HG03097 (cell line): Measurements from ENCODE around the gene GFER.

Experiments used
- ATAC-seq: cut with Tn5 transposase; IDR thresholded peaks from one replicate; pipeline ENCODE4 v1.9.1; 2021; ENCODE audit not compliant: unreplicated experiment, low FRiP score

The GFER gene

DNA sequence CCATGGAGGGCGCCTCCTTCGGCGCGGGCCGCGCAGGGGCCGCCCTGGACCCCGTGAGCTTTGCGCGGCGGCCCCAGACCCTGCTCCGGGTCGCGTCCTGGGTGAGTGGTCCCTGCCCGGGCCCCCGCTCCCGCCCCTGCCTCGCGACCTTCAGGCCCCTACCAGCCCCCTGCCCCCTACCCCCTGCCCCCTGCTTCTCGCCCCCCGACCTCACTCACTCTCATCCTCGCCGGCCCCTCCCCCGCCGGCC lies 6.0 kb downstream of the GFER start:
- no peak for ATAC-seq

DNA sequence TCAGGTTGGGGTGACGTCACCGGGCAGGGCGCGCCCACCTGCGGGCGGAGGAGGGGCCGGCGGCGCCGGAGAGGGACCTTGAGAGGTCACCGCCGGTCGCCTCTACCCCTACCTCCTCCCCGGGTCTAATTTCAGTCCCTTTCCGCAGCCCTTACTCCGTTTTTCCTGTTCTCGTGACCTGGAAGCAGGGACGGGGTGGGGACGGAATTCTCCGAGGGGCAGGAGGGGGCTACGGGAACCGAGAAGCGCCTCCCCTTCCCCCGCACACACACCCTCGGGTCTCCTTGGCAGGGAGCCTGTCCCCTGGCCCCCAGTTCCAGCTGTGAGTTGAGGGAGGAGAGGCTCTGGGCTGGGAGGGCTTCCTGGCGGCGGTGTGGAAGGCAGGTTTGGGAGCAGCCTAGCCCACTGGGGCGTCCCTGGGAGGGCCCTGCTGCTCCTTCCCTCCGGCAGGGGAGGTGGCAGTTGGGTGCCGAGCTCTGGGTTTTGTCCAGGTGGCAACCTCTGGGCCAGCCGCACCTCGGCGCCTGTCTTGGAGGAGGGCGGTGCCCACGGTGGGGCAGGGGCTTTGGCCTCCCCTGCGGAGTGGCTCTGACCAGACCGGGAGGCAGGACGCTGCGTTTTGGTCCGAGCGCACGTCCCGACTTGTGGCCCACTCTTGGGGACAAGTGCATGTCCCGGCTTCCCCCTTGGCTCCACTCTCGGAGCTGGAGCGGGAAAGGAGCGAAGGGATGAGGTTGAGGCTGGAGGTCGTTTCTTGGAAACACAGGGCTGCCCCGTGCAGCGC lies 6.5 kb downstream of the GFER start:
- peak; percentile 1 for ATAC-seq

DNA sequence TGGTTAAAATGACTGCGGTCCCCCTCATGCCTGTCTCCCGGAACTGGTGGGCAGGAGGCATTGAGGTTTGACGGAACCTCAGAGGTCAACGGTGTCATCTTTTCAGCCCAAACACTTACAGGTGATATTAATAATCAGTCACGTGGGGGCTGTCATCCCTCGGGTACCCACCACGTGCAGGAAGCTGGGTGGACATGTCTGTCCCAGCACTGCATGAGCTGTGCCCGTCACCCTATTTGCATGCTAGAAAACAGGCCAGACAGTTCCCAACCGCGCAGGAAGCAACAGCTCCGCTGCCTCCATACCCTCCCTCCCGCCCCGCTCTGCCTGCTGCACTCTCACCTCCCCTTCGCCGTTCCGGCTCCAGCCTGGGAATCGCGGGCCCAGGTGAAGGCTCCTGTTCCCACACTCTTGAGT lies 7.2 kb downstream of the GFER start:
- peak; percentile 27 for ATAC-seq

DNA sequence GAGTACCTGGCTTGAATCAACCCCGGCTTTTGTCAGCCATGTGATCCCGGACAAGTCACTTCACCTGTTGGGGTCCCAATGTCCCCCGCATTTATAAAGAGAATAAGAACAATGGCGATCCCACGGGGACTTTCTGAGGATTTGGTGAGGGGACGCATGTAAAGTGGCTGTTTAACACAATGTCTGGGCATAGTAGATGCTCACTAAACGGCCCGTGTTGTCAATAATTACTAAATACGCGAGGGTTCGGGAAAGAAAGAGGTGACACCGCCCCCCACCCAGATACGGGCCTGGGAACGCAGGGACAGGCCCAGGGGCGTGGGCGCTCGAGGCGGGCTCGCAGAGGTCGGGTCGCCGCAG lies 7.6 kb downstream of the GFER start:
- no peak for ATAC-seq

DNA sequence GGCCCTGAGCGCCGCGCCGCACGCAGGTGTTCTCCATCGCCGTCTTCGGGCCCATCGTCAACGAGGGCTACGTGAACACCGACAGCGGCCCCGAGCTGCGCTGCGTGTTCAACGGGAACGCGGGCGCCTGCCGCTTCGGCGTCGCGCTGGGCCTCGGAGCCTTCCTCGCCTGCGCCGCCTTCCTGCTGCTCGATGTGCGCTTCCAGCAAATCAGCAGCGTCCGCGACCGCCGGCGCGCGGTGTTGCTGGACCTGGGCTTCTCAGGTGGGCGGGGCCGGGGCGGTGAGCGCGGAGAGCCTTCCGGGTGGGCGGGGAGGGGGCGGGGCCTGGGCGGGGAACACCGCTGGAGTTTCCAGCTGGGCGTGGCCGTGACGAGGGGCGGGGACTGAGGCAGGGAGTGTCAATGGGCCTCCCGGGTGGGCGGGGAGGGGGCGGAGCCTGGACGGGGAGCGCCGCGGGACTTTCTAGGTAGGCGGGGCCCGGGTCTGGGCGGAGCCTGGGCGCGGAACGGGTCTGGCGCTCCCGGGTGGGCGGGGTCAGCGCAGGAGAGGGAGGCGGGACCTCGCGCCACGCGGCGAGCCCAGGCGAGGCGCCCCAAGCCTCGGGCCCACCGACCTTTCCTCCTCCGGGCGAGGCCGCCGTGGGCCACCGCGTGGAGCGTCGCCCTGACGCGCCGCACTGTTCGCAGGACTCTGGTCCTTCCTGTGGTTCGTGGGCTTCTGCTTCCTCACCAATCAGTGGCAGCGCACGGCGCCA lies 8.1 kb downstream of the GFER start:
- ATAC-seq = peak; percentile 42

DNA sequence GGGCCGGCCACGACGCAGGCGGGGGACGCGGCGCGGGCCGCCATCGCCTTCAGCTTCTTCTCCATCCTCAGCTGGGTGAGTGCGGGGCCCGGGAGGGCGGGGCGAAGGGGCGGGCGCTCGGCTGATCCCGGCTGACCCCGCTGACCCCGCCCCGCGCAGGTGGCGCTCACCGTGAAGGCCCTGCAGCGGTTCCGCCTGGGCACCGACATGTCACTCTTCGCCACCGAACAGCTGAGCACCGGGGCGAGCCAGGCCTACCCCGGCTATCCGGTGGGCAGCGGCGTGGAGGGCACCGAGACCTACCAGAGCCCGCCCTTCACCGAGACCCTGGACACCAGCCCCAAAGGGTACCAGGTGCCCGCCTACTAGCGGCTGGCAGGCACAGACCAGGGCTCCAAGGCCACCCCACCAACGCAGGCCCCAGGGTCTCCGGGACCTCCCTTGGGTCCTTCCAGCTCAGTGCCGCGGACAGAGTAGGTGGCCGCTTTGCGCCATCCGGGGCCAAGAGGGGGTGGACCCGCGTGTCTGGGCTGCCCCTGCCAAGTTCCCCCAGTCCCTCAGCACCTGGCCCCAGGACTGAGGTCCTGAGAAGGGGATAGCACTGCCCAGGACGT lies 8.8 kb downstream of the GFER start:
- ATAC-seq = no peak

DNA sequence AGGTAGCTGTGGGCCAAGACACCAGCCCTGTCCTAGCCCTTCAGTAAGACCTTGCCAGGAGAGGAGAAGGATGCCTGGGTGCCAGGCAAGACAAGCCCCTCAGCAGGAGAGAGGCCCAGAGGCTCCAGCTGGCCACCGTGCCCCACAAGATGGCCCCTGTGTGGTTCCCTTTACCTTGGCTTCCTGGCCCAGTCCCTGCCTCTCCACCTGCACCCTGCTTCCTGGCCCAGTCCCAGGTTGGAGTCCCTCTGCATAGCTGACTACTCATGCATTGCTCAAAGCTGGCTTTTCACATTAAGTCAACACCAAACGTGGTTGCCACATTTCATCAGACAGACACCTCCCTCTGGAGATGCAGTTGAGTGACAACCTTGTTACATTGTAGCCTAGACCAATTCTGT lies 9.7 kb downstream of the GFER start:
- no peak for ATAC-seq

DNA sequence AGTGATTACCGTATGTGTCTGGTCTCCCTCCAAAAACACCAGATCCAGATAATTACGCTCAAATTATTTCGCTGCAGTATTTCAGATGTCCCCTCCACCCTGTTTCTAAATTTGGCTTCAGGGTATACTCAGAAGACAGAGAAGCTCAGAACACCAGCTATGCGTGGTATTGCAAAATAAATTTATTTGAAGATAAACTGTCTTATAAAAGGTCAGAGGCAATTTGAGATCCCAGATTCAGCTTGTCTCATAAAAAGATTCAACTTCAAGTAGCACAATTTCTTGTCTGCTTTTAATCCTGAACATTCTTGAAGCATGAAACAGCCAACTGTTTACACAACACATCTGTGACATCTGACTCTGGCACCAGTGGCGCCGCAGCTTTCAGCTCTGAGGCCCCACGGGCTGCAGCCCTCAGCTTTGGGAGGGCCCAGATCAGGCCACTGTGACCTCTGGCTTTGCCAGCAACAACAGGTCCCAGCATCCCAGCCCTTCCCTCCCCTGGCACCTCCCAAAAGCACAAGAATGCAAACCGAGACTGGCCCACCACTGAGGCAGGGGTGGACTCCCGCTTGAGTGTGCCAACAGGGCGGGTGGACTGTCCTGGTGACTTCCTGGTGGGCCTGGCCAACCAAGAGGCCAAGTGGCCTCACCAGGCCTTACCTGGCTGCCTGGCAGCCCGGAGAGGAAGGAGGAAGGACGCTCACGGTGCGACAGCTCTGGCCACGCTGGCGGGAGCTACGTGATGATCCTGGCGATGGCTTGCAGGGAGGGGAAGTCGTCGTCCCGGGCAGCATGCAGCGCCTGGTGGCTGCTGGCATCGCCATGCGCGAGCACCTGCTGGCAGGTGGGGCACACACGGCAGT lies 13.7 kb downstream of the GFER start:
- ATAC-seq = no peak

DNA sequence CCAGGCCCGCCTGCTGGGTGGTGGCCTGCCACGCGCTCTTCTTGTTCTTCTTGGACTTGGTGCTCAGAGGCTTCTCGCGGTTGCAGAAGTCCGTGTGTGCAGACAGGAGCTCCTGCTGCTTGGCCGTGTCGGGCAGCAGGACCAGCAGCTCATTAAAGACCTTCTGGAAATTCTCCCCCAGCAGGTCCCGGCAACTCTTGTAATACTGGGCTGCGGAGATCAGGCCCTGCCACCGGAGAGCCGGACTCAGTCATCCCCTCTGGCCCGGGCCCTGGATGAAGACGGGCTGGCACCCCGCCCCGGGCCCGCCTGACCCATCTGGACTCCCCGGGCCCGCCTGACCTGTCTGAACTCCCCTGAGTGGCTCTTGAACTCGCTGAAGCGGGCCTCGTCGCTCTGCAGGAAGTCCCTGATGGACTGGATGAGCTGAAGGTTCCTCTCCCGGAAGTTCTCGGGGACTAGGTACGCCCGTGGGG lies 14.4 kb downstream of the GFER start:
- no peak for ATAC-seq

DNA sequence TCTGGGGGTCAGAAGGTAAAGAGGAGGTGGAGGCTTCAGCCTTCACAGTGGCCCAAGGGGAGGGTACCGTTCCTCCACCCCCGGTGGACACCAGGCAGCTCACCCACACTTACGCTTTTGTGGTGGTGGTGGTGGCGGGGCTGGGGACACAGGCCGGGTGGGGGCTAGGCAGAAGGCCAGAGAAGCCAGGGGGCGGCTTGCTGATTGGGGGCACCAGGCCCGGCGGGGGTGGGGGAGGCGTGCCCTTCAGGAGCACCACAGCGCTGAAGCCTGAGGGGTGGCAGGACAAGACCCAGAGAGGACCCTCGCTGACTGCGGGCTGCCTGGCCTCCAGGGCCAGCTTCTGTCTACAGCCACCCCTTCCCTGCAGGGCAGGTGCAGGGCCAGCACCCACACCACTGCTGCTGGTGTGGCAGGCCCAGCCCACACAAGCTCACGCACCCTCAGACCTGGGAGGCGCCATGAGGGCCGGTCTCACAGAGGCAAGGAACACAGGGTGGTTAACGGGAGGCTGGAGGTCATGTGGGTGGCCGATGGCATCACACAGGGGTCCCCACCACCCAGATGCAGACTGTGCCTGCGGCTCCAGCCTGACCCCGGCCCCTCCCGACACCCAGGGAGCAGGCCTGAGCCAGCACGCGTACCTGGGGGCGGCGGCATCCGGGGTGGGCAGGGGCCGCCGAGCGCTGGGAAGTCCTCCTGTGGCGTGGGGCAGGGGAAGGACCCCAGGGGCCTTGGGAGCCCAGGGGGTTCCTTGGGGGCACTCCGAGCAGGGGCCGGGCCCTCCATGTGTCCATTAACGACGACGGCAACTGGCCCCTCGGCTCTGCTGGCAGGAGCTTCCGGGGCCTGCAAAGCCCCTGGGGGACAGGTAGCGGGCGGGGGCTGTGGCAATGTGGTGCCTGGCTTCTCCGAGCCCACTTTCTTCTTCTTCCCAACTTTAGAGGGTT lies 15.1 kb downstream of the GFER start:
- ATAC-seq = no peak

DNA sequence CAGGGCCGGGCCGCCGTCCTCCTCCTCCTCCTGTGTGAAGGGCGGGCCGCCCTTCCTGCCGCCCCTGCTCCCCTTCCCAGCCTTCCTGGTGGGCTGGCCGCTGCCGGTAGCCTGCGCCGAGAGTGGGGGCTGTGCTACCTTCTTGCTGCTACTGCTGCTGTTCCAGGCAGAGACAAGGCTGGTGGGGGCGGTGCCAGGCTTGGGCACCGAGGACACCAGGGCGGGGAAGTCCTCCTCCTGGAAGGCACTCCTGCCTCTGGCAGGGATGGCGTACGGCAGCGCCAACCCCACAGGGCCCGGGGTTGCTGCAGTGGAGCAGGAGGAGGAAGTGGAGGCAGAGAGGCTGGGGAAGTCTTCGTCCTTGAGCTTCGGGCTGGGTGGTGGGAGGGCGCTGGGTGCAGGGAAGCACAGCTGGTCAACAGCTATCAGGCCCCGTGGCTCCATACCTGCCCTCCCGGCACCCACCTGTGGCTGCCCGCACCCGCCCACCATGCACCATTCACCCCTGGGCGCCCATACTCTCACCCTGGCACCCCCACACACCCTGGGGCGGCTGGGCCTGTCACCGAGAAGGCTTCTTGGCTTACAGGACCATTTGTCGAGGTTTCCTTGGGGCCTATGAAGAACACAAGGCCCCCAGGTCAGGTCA lies 16.0 kb downstream of the GFER start:
- no peak for ATAC-seq

DNA sequence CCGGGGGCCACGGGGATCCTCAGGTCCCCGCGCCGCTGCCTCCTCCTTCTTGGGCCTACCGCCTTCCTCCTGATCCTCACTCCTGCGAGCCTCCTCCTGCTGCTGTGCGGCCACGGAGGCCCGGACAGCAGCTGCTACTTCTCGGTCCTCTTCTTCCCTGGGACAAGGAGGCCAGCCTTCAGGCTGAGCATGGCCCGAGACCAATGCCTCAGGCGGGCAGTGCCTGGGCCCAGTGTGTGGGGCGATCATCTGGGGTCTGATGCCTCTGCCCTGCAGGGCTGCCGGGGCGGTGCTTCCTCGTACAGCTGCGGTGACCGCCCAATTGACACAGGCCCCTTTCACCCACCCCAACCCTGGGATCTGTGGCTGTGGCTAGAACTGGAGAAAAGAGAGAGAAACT lies 17.0 kb downstream of the GFER start:
- ATAC-seq = no peak

DNA sequence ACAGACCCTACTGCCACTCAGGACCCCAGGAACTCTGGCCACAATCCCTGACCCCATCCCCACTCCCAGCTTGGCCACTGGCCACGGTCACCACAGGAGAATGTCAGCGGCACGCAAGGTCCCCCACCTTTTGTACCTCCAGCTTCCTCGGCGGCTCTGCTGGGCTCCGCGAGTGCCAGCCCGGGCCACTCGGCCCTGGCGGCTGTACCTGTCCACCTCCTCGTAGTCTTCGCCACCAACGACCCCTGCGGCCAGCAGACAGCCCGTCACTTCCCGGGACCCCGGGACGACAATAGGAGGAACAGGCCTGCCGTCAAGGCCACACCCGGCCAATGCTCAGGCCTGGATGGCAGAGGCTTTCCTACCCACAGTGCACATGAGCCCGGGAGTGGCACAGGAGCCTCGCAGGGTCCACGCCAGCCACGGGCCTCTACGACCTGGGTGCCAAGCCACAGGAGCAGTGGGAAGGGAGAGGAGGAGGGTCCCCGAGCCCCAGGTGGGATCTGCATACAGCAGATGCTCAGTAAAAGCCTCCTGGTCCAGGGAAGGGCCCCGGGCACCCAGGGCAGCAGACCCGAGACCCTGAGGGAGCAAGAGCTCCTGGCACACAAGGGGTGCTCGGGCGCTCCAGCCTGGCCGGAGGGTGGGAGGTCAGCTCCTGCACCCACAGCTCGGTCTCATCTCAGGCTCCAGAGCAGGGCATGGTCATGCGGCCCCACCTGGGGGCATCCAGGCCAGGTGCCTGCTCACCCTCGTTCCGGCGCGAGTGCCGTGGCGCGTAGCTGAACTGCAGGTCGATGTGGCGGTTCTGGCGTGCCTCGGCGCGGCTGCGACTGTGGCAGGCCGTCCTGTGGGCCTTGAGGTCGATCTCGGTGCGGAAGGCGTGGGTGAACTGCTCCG lies 17.7 kb downstream of the GFER start:
- ATAC-seq = no peak

DNA sequence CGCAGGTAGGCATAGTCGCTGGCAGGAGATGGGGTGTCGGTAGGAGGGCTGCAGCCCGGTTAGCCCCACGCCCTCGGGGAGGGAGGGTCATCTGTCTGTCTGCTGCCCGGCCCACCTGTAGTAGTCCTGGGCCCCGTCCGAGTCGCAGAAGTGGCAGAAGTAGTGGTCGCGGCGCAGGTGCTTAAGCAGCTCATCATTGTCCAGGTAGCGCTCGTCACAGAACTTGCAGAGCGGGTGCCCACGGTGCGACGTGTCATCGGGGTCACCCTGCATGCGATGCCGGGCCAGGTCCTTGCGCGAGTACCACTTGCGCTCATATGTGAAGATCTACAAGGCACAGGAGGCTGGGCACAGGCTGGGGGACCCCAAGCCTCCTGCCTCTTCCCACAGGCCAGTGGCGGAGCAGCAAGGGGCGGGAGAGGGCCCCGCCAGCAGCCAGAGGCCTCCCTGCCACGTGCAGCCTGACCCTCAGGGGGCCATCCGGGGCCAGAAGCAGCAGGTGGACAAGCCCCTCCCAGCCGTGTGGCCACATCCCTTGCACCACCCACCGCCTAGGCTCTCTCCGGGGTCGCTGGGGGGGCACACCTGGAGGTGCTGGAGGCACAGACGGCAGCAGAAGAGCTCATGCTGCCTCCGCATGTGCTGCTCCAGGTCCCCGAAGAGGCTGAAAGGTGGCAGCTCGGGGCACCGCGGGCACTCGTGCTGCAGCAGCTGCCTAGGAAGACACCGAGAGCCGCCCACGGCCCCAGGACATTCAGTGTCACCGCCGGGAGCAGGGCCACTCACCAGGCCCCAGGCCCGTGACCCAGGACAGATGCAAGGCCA lies 18.6 kb downstream of the GFER start:
- no peak for ATAC-seq

DNA sequence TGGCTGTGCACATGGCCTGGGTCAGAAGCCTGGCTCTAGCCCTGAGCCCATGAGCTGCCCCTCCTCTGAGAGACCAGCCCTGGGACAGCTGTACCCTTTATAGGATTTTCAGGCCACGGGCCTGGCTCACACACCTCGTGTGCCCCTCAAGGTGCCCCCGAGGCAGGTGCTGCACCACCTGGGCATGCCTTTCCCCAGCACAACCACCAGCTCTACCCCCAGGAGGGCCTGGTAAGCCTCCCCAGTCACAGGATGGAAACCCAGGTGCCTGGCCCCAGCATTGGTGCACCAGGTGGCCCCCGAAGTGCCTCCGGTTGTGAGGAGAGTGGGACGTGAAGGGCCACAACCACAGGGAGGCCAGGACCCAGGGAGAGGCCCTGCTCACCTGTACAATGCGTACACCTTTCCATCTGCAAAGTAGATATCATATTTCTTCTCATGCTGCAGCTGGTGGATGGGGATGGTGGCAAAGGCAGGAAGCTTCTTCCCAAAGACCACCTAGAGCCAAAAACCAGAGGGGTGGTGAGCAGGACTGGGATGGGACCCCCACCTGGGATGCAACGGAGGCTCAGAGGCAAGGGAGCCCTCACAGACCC lies 19.3 kb downstream of the GFER start:
- ATAC-seq = no peak

DNA sequence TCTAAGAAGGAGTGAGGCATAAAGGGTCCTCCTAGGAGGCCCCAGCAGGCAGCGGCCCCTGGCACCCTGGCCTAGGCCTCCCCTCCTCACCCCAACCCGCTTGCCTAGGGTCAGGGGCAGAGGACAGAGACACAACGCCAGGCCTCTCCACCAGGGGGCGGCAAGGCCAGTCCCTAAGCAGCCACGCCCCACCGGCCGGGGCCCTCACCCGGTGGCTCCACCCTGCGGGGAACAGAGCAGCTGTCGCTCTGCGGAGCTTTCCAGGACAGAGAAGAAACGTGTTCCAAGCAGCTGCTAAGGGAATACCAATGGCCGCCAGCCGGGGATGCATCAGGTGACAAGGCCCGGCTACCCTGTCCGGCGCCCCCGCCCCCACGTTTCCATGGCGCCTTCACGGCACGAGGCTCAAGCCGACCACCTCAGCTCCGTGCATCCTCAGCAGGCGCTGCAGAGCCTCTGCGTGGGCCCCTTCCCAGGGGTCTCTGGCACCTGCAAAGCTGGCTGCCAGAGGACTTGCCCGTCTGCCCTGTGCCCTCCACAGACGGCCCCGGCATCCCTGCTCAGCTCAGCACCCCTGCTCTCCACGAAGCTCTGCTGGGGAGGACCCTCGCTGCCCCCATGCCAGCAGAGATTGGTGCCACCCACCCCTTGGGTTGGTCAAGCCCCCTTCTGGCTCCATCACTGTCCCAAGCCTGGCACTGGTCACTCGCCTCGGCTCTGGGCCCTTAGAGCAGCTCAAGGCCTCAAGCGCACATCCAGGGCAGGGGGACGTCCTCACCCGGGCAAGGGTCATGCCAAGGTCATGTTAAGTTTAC lies 20.0 kb downstream of the GFER start:
- no peak for ATAC-seq
